ES-I3 (cell line): ENCODE results near the gene ZFTA.

Source experiments
- H3K36me3 ChIP-seq: 2 replicates; pipeline ENCODE4 v1.6.1; 2013; ENCODE audit warnings: mild to moderate bottlenecking, low read length, control low read depth, moderate library complexity; ENCODE audit not compliant: insufficient read depth
- H3K4me1 ChIP-seq: 2 replicates; pipeline ENCODE4 v1.6.1; 2013; ENCODE audit warnings: mild to moderate bottlenecking, control low read depth, low read length; ENCODE audit not compliant: insufficient read depth
- H3K9ac ChIP-seq: 2 replicates; pipeline ENCODE4 v1.6.1; 2013; ENCODE audit warnings: low read depth, mild to moderate bottlenecking, low read length, moderate library complexity
- H3K9me3 ChIP-seq: 2 replicates; pipeline ENCODE4 v1.6.1; 2013; ENCODE audit warnings: mild to moderate bottlenecking, low read length, moderate library complexity; ENCODE audit not compliant: control insufficient read depth, insufficient read depth

The ZFTA gene

GRCh38 chr11:63766531-63767235, 1.9 kb downstream of the ZFTA start:
- H3K36me3 ChIP-seq = no peaks in the 10 kb centered on the region
- no peak overlapping the region for H3K9ac ChIP-seq
- H3K9me3 ChIP-seq = no peaks in the 10 kb centered on the region
- H3K4me1 ChIP-seq = peaks cover 25% of the 10 kb centered on the region

DNA sequence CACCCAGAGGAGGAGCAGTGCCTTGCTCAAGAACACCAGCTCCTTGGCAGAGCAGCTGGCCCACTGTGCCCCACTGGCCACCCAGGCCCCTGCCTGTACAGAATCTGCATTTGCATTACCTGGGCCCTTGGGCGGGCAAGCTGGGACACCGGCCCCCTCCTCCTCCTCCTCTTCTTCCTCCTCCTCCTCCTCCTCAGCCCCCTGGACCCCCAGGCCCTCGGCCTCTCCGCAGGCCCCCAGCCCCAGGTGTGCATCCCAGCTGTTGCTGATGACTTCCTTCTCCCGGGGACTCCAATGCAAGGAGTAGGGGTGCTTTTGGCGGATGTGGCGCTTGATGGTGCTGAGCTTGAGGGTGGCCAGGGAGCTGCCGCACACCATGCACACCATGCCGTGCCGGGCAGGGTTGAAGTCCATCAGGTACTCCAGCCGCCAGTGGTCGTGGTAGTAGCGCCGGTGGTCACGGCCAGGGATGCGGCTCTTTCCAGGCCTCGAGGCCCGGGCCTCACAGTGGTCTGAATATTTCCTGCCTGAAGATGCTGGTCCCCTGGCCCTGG, 2.8 kb downstream of the ZFTA start:
- Histone ChIP-seq H3K9ac (0 out of 2 replicates have a peak overlapping the region, but pooled peaks have one; percentile 8), H3K4me1 (peaks cover 26% of the 10 kb centered on the region), H3K9me3 (no peaks in the 10 kb centered on the region), H3K36me3 (no peaks in the 10 kb centered on the region)

- Histone ChIP-seq H3K4me1 (peaks cover 27% of the 10 kb centered on the region), H3K36me3 (0 out of 2 replicates have a peak, but pooled peaks cover 3% of the 10 kb centered on the region), H3K9ac (peak overlapping the region; percentile 59), H3K9me3 (no peaks in the 10 kb centered on the region)
Observed at GRCh38 chr11:63764679-63765647, 3.6 kb downstream of the ZFTA start.

DNA sequence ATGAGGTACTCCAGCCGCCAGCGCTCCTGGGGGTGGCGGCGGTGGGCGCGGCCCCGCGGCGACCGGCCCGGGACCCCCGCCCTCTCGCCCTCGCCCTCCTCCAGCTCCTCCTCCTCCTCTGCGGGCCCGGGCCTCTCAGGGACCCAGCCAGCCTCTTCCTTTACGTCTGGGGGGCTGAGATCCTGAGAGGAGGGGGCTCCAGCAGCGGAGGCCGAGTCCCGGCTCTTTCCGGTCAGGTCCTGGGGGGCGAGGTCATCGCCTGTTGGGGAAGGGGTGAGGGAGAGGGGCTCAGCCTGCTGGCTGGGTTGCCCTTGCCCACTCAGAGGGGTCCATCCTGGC, 4.3 kb downstream of the ZFTA start:
- Histone ChIP-seq H3K36me3 (0 out of 2 replicates have a peak, but pooled peaks cover 3% of the 10 kb centered on the region), H3K9me3 (no peaks in the 10 kb centered on the region), H3K4me1 (peaks cover 30% of the 10 kb centered on the region), H3K9ac (peak overlapping the region; percentile 59)

DNA sequence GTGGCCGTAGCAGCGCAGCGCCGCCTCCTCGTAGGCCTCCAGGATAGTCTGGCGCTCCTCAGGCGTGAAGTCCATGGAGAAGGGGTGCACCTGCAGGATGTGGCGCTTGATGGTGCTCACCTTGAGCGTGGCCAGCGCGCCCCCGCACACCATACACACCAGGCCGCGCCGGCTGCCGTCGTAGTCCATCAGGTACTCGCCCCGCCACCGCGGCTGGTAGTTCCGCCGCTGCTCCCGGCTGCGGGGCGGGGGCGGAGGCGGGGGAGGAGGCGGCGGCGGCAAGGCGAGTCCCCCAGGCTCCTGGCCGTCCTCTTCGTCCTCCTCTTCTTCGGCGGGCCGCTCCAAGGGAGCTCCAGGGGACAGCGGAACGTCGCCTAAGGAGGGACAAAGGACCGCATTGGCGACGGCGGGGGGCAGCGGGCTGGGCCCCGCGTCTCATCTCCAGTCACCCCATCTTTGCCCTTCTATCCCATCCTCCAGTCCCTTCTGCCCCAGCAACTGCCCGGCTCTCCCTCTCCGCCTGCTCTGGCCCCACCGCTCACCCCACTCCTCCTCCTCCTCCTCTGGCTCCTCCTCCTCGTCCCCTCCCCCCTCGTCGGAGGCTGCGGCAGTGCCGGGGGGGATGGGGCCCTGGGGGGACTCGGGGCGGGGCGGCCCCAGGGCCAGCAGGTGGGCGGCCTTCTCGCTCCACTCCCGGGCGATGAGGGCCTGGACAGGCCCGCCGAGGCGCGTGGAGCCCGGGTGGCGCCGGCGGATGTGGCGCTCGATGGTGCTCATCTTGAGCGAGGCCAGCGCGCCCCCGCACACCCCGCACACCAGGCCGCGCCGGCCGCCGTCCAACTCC, 4.9 kb downstream of the ZFTA start:
- Histone ChIP-seq H3K4me1 (peaks cover 30% of the 10 kb centered on the region), H3K9ac (peak overlapping the region; percentile 91), H3K36me3 (0 out of 2 replicates have a peak, but pooled peaks cover 3% of the 10 kb centered on the region)

DNA sequence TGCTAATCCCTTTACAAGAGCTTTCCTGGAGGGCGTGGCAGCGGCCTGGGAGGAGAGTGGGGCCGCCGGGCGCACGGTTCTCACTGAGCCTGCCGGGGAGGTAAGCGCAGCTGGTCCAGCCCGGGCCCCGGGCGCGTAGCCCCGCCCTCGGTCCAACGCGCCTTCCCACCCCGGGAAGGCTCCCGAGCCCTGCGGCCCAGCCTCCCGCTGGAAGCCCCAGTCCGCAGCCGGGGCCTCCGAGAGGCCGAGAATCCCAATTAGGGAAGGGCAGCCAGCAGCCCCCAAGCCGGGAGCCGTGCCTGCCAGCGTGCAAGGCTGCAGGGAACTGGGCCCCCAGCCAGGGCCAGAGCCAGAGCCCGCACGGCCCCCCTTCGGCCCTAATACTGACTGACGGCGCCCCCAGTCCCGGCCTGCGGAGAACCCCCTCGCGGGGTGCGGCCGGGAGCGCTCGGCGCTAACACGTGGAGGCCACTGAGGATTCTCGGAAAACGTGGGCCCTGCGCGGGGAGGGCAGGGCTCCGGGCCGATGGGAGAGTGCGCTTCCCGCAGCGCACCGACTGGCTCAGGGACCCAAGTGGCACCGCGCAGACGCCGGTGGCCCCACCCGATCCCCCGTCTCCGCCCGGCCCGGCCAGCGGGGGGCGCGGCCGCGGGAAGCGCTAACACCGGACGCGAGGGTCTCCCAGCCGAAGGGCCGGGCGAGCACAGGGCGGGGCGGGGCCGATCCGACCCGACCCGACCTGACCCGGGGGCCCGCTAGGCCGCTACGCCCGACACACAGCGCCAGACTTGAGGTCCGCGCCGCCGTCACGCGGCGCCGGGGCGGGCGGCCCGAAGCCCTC, 5.7 kb downstream of the ZFTA start:
- Histone ChIP-seq H3K36me3 (0 out of 2 replicates have a peak, but pooled peaks cover 3% of the 10 kb centered on the region), H3K9me3 (no peaks in the 10 kb centered on the region), H3K9ac (peak overlapping the region; percentile 91), H3K4me1 (peaks cover 30% of the 10 kb centered on the region)

More for the DNA sequence above, 4.9 kb downstream of the ZFTA start:
- no peaks in the 10 kb centered on the region for H3K9me3 ChIP-seq

- peaks cover 29% of the 10 kb centered on the region for H3K4me1 ChIP-seq
- no peaks in the 10 kb centered on the region for H3K9me3 ChIP-seq
- H3K36me3 ChIP-seq = 0 out of 2 replicates have a peak, but pooled peaks cover 3% of the 10 kb centered on the region
- peak overlapping the region; percentile 91 for H3K9ac ChIP-seq
Observed at GRCh38 chr11:63761931-63762653, 6.5 kb downstream of the ZFTA start.

DNA sequence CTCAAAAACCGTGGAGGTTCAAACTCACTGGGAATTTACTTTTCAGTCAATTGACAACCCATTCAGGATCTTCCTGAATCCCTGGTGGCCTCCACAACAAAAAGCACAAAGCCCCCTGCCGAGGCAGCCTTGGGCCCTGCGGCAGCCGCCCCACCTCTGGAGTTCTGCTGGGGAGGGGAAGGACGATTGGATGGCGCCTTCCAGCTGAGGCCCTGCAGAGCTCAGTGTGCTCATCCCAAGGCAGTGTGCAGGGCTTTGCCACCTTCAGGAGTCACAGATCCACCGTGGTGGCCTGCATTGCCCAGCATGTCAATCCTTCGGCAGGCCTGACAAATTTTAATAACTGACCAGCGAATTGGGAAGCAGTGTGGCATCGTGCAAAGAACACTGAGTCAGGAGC, 7.4 kb downstream of the ZFTA start:
- Histone ChIP-seq H3K9me3 (no peaks in the 10 kb centered on the region), H3K4me1 (peaks cover 20% of the 10 kb centered on the region), H3K36me3 (0 out of 2 replicates have a peak, but pooled peaks cover 3% of the 10 kb centered on the region), H3K9ac (peak overlapping the region; percentile 91; the same call in 1 of the 2 replicates)

DNA sequence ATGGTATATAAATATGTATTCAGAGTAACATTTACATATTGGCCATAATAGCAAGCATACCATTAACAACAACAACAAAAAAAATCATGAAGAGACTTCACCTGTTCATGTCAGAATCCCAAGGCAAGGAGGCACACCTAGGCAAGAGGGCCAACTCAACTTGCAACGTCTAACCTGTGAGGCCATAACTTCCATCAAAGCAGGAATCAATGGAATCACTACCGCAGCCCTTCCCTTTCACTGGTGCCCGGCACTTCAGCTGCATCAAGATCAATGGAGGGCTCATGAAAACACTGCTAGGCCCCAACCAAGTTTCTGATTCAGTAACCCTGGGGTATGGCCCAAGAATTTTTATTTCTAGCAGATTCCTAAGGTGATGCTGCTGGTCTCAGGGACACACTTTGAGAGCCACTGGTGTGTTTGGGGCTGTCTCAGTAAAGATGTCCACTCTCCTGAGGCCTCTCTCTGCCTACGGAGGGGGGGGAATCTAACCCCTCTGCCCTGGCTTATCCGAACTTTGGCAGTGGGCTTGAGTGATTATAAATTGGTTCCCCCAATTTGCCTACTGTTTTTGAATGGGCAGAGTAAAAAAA, 8.0 kb downstream of the ZFTA start:
- Histone ChIP-seq H3K4me1 (peaks cover 15% of the 10 kb centered on the region), H3K9me3 (no peaks in the 10 kb centered on the region), H3K36me3 (0 out of 2 replicates have a peak, but pooled peaks cover 3% of the 10 kb centered on the region), H3K9ac (peak overlapping the region; percentile 91; the same call in 1 of the 2 replicates)

GRCh38 chr11:63756919-63757761, 11.4 kb downstream of the ZFTA start:
- H3K36me3 ChIP-seq = peaks cover 15% of the 10 kb centered on the region; the same call in 1 of the 2 replicates
- H3K9me3 ChIP-seq = no peaks in the 10 kb centered on the region
- H3K4me1 ChIP-seq = peaks cover 12% of the 10 kb centered on the region
- H3K9ac ChIP-seq = no peak overlapping the region

DNA sequence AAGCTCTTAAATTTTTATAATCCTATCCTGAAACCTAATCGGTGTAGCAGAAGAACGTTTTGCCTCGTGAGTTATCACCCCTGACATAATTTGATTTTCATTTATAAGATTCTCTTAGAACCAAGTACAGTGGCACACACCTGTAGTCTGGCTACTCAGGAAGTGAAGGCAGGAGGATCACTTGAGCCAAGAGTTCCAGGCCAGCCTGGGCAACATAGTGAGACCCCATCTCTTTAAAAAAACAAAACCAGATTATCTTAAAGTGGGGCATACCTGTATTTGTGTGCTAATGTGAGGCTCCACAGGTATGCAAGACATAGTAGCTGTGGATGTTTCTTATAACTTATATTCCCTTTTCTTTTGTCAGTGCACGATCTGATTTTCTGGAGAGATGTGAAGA, 19.0 kb downstream of the ZFTA start:
- Histone ChIP-seq H3K9me3 (no peaks in the 10 kb centered on the region), H3K36me3 (peaks cover 18% of the 10 kb centered on the region; the same call in 1 of the 2 replicates), H3K9ac (no peak overlapping the region), H3K4me1 (peaks cover 12% of the 10 kb centered on the region; the same call in 1 of the 2 replicates)
